ENCODE measurements around the gene TEX26.

The TEX26 gene

GRCh38 chr13:30898070-30898469 lies 34.4 kb upstream of the TEX26 start:
- peaks cover 20% of the 10 kb centered on the region for H3K27me3 ChIP-seq (ENCODE audit: insufficient read depth, poor library complexity, severe bottlenecking)
- DNase-seq (ENCODE audit: low read depth in 1 of 2, low spot score in 1 of 2): no peak
- no peak overlapping the region for H3K27ac ChIP-seq (replicated peaks)
- TF ChIP-seq GABPA (IDR thresholded peaks at IDR 0.05; ENCODE audit: low read depth) (no peak), POLR2AphosphoS5 (IDR thresholded peaks at IDR 0.05; ENCODE audit: low read depth) (no peak), REST (IDR thresholded peaks at IDR 0.05; ENCODE audit: insufficient replicate concordance, low read depth) (no peak)
- H3K4me3 ChIP-seq (replicated peaks; ENCODE audit: insufficient read depth, low read length): no peak overlapping the region

- no peak for DNase-seq (ENCODE audit: low read depth in 1 of 2, low spot score in 1 of 2)
- Histone ChIP-seq H3K27me3 (ENCODE audit: insufficient read depth, poor library complexity, severe bottlenecking) (peaks cover 26% of the 10 kb centered on the region), H3K4me3 (replicated peaks; ENCODE audit: insufficient read depth, low read length) (no peak overlapping the region), H3K27ac (replicated peaks) (no peak overlapping the region)
- TF ChIP-seq CTCF (IDR thresholded peaks at IDR 0.05; ENCODE audit: insufficient read depth, low read length) (no peak), POLR2AphosphoS5 (IDR thresholded peaks at IDR 0.05; ENCODE audit: low read depth) (no peak)
Measured at GRCh38 chr13:30898678-30899241, 33.7 kb upstream of the TEX26 start.

- no peak overlapping the region for H3K4me3 ChIP-seq (replicated peaks; ENCODE audit: insufficient read depth, low read length)
- no peak for TF ChIP-seq REST (IDR thresholded peaks at IDR 0.05; ENCODE audit: insufficient replicate concordance, low read depth)
- TF ChIP-seq SPI1 (IDR thresholded peaks at IDR 0.05; ENCODE audit: borderline replicate concordance, low read depth): no peak
- TF ChIP-seq CTCF (IDR thresholded peaks at IDR 0.05; ENCODE audit: insufficient read depth, low read length): no peak
- no peak for TF ChIP-seq POLR2AphosphoS5 (IDR thresholded peaks at IDR 0.05; ENCODE audit: low read depth)
- no peak for TF ChIP-seq GABPA (IDR thresholded peaks at IDR 0.05; ENCODE audit: low read depth)
- DNase-seq (ENCODE audit: low read depth in 1 of 2, low spot score in 1 of 2): no peak
- peaks cover 41% of the 10 kb centered on the region for H3K27me3 ChIP-seq (ENCODE audit: insufficient read depth, poor library complexity, severe bottlenecking)
- H3K27ac ChIP-seq (replicated peaks): no peak overlapping the region
Measured at GRCh38 chr13:30900436-30900835, 32.0 kb upstream of the TEX26 start.

- no peak for DNase-seq (ENCODE audit: low read depth in 1 of 2, low spot score in 1 of 2)
- H3K27ac ChIP-seq (replicated peaks): no peak overlapping the region
- no peak for TF ChIP-seq POLR2AphosphoS5 (IDR thresholded peaks at IDR 0.05; ENCODE audit: low read depth)
- no peak for TF ChIP-seq SPI1 (IDR thresholded peaks at IDR 0.05; ENCODE audit: borderline replicate concordance, low read depth)
- TF ChIP-seq REST (IDR thresholded peaks at IDR 0.05; ENCODE audit: insufficient replicate concordance, low read depth): no peak
- TF ChIP-seq CTCF (IDR thresholded peaks at IDR 0.05; ENCODE audit: insufficient read depth, low read length): no peak
- no peak for TF ChIP-seq GABPA (IDR thresholded peaks at IDR 0.05; ENCODE audit: low read depth)
- no peak overlapping the region for H3K4me3 ChIP-seq (replicated peaks; ENCODE audit: insufficient read depth, low read length)
- peaks cover 46% of the 10 kb centered on the region for H3K27me3 ChIP-seq (ENCODE audit: insufficient read depth, poor library complexity, severe bottlenecking)
Measured at GRCh38 chr13:30900952-30901749, 31.3 kb upstream of the TEX26 start.

Measured in HL-60 (cell line).